ENCODE measurements around the gene ZNF750. TPM values are rescaled to one million over a fixed set of nuclear protein-coding genes. Genes with fewer than 3 reads are reported as not detected.

The ZNF750 gene
- polyA plus RNA-seq, 1 experiment: not detected

DNA sequence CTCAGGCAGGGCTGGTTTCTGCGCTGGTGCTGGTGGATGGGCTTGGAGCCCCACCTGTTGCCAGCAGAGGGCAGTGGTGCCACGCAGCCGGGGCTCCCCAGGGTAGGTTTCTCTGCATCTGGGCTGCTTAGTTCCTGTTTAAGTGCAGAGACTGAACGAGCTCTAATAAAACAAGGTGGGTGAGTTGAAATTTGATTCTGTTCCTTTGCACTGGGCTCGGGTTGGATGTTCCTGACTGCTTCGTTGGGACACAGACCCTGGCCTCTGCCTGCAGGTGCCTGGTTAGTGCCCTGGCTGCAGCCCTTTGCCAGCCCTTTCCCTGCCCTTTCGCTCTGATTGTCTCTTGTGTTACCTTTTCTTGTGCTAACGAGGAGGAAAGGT lies 57.9 kb downstream of the ZNF750 start:
- Histone ChIP-seq H3K9me3 (ENCODE audit: control insufficient read depth, insufficient read depth, low read length) (no peaks in the 10 kb centered on the region), H3K27ac (ENCODE audit: low read depth, low read length) (peak overlapping the region; percentile 2), H3K27me3 (ENCODE audit: control insufficient read depth, insufficient read depth, low read length) (no peaks in the 10 kb centered on the region), H3K4me3 (ENCODE audit: low read depth, low read length) (no peak overlapping the region)
- ChIA-PET CTCF (interaction anchor here (0.6 to 2.5 kb wide), 22 partner anchors 10 to 420 kb away, joined by 3 to 15 read pairs (median 4); no protein-coding TSS in a partner anchor), POLR2A (no interaction called here)
- peak; percentile 99 for TF ChIP-seq CTCF (IDR thresholded peaks at IDR 0.05; ENCODE audit: low read depth, low read length)
- peak; percentile 50 for DNase-seq (ENCODE audit: low read depth, low spot score)

DNA sequence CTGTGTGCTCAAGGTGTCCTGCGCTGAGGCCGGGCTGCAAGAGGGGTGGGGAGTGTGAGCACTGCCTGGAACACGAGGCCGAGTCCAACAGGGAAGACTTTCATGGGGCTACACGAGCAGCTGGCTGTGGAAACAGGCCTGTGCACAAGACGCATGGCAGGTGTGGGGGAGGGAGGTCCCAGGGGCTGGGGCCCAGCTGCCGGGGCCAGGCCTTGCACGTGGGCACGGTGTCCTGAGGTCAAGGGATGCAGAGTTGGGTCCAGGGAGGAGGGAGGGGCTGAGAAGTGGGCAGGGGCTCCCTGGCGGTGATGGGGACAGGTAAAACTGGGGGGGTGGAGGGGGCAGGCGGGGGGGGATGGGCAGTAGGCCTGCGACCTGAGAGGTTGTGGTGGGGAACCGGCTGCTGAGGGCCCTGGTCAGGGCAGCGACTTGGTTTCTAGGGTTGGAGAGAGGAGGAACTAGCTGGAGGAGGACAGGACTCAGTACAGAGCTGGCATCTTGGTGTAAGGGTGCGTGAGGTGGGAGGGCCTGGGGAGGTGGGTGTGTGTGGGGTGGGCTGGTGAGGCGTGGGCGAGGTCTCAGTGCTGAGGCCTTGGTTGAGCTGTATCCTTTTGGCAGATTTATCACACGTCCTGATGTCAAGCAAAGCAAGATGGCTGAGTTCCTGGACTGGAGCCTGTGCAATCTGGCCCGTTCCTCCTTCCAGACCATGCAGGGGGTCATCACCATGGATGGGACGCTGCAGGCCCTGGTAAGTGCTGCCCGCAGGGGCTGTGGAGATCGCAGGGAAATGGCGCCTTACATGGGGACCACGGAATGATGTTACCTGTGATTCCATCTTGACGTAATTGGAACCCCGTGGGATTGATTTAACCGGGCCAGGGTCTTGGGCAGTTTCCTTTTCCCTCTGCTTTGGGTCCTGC lies 58.6 kb downstream of the ZNF750 start:
- TF ChIP-seq CTCF (IDR thresholded peaks at IDR 0.05; ENCODE audit: low read depth, low read length): no peak

GRCh38 chr17:82780195-82780594 lies 59.6 kb downstream of the ZNF750 start:
- Histone ChIP-seq H3K9me3 (ENCODE audit: control insufficient read depth, insufficient read depth, low read length) (no peaks in the 10 kb centered on the region), H3K27me3 (ENCODE audit: control insufficient read depth, insufficient read depth, low read length) (no peaks in the 10 kb centered on the region), H3K4me3 (ENCODE audit: low read depth, low read length) (no peak overlapping the region), H3K27ac (ENCODE audit: low read depth, low read length) (no peak overlapping the region)
- no peak for DNase-seq (ENCODE audit: low read depth, low spot score)
- ChIA-PET CTCF (interaction anchor here (0.7 to 2.5 kb wide), 7 partner anchors 9 to 293 kb away, joined by 3 to 15 read pairs (median 4); no protein-coding TSS in a partner anchor), POLR2A (interaction anchor here (0.7 kb wide), 1 partner anchor 1664 kb away, joined by 7 read pairs; no protein-coding TSS in a partner anchor)
- TF ChIP-seq CTCF (IDR thresholded peaks at IDR 0.05; ENCODE audit: low read depth, low read length): no peak

More for the DNA sequence above, 58.6 kb downstream of the ZNF750 start:
- no peak overlapping the region for H3K27ac ChIP-seq (ENCODE audit: low read depth, low read length)
- POLR2A ChIA-PET: no interaction called here
- CTCF ChIA-PET: interaction anchor here (0.6 to 2.5 kb wide), 22 partner anchors 10 to 419 kb away, joined by 3 to 15 read pairs (median 4); no protein-coding TSS in a partner anchor
- H3K9me3 ChIP-seq (ENCODE audit: control insufficient read depth, insufficient read depth, low read length): no peaks in the 10 kb centered on the region
- H3K27me3 ChIP-seq (ENCODE audit: control insufficient read depth, insufficient read depth, low read length): no peaks in the 10 kb centered on the region
- H3K4me3 ChIP-seq (ENCODE audit: low read depth, low read length): no peak overlapping the region
- no peak for DNase-seq (ENCODE audit: low read depth, low spot score)

GRCh38 chr17:82779541-82779940 lies 60.3 kb downstream of the ZNF750 start:
- no peaks in the 10 kb centered on the region for H3K27me3 ChIP-seq (ENCODE audit: control insufficient read depth, insufficient read depth, low read length)
- no peak for DNase-seq (ENCODE audit: low read depth, low spot score)
- H3K9me3 ChIP-seq (ENCODE audit: control insufficient read depth, insufficient read depth, low read length): no peaks in the 10 kb centered on the region; the same call in 1 of the 2 replicates
- no peak overlapping the region for H3K4me3 ChIP-seq (ENCODE audit: low read depth, low read length)
- ChIA-PET POLR2A (no interaction called here), CTCF (interaction anchor here (1.1 to 2.1 kb wide), 2 partner anchors 11 to 111 kb away, joined by 4 to 6 read pairs; no protein-coding TSS in a partner anchor)
- no peak for TF ChIP-seq CTCF (IDR thresholded peaks at IDR 0.05; ENCODE audit: low read depth, low read length)
- H3K27ac ChIP-seq (ENCODE audit: low read depth, low read length): no peak overlapping the region

Other genes with a start within 250 kb of the ZNF750 start
- 105 and 108 TPM in 2 replicates for gene WDR45B, start 191.6 kb downstream of the ZNF750 start, polyA plus RNA-seq (2011; rRNA removed)
- gene RAB40B, start 141.3 kb downstream of the ZNF750 start, polyA plus RNA-seq (2011; rRNA removed): 5.4 and 7.2 TPM in 2 replicates
- gene FN3KRP, start 123.3 kb downstream of the ZNF750 start, polyA plus RNA-seq (2011; rRNA removed): 15.1 and 16.4 TPM in 2 replicates
- gene FN3K, start 104.4 kb downstream of the ZNF750 start, polyA plus RNA-seq (2011; rRNA removed): 1.6 TPM in 2 replicates
- 28.5 and 39.8 TPM in 2 replicates for gene TBCD, start 88.0 kb downstream of the ZNF750 start, polyA plus RNA-seq (2011; rRNA removed)
- 10.9 and 17.2 TPM in 2 replicates for gene METRNL, start 239.6 kb upstream of the ZNF750 start, polyA plus RNA-seq (2011; rRNA removed)

All from AG04450 (cell line).